Measurements from ENCODE around the gene TMEM151A.
"Not testable (repeated sequence)": the region's sequence is repeated elsewhere in the genome, so short reads cannot be mapped to it uniquely, and the experiment has no call there.

TMEM151A gene

DNA sequence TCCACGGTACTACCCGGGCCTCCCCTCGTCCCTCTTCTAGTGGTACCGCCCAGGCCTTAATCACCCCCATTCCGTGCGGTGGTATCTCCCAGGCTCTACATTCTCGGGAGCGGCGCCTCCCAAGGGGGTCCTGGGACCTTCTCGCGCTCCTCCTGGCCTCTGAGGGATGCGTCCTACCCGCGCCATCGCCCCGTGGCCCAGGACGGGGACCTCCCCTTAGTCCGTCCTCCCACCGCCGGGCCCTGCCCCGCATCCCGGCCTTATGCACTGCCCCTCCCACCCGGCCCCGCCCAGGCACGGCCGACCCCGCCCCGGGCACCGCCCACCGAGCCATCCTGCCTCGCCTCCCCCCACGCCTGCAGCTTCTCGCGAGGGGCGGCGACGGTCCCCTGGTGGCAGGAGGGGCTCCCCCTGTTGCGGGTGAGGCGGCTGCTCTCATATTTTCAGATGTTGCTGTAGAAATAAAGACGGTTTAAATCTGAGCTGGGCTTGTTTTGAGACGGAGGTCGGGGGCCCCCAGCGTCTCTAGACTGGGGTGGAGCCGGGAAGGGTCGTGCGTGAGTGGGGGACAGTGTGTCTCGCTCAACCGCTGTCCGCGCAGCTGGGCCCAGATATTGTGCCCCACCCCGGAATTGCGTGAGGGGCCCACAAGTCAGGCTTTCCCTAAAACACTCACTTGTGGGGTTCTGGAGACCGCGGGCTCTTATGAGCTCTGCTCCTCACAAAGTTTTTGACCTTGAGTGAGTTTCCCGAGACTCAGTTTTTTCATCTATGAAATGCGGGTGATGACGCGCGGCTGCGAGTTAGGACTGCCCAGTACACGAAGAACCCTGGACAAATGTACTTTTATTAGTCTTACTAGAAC, 24.1 kb upstream of the TMEM151A start:
- peak; percentile 92 for DNase-seq

- DNase-seq = peak; percentile 100
Measured at GRCh38 chr11:66268244-66268951, 23.3 kb upstream of the TMEM151A start, which contains the start of gene RAB1B. Gene RAB1B (plus strand): TSS chr11:66268639. CDS start chr11:66268680, 41 bp downstream.

GRCh38 chr11:66268952-66269905, 22.5 kb upstream of the TMEM151A start:
- peak; percentile 33 for DNase-seq

DNA sequence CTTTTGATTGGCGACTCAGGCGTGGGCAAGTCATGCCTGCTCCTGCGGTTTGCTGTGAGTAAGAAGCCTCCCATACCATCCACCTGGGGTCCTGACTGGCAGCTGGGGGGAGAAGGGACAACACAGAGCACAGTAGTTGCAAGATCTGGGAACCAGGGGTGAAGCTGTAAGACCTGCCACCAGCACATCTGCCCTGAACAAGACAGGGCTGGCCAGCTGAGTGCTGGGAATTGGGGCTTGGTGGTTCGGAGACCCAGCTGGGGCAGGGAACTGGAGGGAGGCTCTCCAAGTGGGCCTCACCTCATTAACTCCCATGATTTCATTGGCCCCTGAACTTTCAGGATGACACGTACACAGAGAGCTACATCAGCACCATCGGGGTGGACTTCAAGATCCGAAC, 19.9 kb upstream of the TMEM151A start:
- no peak for DNase-seq

GRCh38 chr11:66272596-66272995, 19.1 kb upstream of the TMEM151A start:
- no peak for DNase-seq

DNA sequence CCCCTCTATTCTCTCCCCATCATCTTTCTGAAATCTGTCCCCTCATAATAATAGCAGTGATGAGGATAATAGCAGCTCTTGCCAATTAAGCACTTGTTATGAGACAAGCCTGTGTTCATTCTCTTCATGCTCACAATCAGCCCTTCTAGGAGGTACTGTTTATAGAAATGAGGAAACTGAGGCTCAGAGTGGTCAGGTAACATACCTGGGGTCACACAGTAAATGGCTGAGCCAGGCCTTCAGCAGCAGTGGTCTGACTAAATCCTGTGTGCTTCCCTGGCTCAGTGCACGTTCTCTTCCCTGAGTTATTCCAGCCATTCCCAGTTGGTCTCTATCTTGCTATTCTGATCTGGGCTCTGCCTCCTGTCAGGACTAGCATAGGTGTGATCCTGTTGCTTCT, 17.5 kb upstream of the TMEM151A start:
- DNase-seq = no peak

DNA sequence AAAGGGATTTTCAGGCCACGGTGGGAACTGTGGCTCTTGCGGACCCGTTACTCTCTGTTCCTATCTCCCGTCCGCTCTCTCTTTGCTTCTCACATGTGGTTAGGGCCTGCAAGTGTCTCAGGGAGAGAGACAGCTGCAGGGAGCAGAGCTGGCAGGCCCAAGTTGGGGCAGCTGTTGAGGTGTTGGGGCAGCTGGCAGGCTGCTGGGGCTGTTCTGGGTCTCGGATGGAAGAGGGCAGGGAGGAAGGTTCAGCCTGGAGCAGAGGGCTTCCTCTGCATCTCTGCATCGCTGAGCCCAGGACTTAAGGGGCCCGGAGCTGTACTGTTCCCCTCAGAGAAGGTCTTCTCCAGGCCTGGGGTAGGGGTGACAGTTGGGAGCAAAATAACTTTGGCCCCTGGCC, 16.3 kb upstream of the TMEM151A start:
- no peak for DNase-seq

- DNase-seq = no peak
Measured at GRCh38 chr11:66275984-66276612, 15.6 kb upstream of the TMEM151A start.

GRCh38 chr11:66276619-66277018, 15.1 kb upstream of the TMEM151A start:
- not testable (repeated sequence) for DNase-seq

DNA sequence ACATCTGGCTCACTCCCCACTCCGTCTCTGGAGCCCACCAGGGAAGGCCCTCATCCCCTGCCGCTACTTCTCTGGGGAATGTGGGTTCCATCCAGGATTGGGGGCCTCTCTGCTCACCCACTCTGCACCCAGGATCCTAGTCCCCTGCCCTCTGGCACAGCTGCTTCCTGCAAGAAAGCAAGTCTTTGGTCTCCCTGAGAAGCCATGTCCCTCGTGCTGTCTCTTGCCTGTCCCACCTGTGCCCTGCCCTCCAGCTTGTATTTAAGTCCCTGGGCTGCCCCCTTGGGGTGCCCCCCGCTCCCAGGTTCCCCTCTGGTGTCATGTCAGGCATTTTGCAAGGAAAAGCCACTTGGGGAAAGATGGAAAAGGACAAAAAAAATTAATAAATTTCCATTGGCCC, 14.6 kb upstream of the TMEM151A start:
- not testable (repeated sequence) for DNase-seq

GRCh38 chr11:66277471-66278362, 14.0 kb upstream of the TMEM151A start, which contains the start of gene CNIH2:
Gene CNIH2 (plus strand): TSS chr11:66278175. CDS start chr11:66278457, 282 bp downstream.
- peak; percentile 51 for DNase-seq

DNA sequence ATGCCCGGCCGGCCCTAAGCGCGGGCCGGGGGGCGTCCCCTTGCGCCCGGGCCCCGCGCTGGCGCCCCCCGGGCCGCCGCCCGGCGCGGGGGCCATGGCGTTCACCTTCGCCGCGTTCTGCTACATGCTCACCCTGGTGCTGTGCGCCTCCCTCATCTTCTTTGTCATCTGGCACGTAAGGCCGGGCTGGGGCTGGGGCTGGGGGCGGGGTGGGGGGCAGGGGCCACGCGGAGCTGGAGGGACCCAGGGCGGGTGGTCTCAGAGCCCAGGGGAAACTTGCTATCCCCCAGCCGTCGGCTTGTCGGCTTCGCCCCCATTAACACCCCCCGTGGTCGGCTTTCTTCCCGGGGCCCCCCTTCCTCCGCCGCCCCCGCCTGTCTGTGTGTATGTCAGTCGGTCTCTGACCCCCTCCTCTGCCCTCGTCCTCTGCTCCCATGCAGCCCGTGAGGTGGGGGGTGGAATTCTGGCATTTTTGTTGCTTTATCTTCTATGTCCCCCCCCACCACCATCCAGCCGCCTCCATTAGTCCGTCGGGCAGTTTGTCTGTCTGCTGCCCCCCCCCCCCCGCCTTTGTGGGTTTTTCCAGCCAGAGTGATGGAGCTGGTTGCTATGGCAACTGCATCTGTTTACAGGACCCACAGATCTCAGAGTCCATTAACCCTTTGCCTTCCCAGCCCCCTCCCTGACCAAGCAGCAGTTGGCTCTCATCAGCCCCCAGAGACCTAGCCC, 13.2 kb upstream of the TMEM151A start:
- DNase-seq = no peak

DNA sequence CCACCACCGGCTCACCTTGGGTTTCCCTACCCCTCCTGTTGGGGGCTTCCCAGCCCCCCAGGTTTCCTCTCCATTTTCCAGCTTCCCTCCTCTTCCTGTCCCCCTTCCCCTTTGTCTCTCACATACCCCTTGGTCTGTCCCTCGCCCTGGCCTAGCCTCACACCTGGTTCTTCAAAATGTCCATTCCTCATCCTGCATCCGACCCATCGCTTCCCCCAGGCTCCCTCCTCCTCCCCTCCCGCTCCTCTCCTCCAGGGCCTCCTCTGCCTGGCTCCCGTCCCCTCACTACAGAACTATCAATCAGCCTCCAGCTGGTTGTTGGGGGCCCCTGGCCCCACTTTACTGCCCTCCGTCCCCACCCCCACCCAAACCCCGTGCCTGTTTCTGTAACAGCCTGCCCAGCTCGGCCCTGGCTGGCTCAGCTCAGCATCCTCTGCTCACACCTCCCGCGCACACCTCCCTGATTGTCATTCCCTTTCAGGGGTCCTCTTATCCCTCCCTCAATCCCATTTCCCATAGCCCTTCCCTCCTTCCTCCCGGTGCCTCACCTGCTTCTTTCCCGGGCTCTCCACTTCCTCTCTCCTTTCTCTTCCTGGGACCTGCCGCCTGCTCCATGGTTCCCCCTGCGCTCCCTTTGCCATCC, 12.5 kb upstream of the TMEM151A start:
- no peak for DNase-seq

DNA sequence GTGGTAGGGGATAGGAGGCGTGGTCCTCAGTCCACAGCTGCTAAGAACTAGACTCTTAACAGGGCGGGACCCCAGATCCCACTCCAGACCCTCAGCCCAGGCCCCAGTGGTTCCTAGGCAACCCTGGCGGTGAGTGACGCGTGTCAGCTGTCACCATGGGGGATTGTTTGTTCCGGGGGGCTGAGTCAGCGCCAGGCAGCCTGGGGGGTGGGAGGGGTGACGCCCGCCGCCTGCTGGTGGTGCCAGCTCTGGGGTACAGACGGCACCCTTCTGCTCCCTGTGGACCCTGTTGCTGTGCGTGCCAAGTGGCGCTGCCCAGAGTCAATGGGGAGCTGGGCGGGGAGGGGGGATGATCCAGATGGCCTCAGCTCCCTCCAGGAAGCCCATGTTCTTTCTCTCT, 11.3 kb upstream of the TMEM151A start:
- no peak for DNase-seq

DNA sequence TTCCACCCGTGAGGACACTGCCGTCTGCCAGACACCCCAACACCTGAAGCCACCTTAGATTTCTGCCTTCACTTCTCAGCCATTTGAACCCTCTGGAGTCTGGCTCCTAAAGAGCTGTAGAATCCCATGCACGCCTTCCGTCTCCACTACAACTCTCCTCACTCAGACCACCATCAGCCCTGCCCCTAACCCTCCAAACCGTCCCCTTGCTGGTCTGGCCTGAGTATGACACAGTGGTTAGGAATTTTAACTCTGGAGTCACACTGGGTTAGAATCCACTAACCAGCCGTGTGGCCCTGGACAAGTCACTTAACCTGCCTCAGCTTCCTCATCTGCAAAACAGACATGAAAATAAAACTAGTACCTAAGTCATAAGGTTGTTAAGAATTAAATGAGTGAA, 10.7 kb upstream of the TMEM151A start:
- DNase-seq = no peak

DNA sequence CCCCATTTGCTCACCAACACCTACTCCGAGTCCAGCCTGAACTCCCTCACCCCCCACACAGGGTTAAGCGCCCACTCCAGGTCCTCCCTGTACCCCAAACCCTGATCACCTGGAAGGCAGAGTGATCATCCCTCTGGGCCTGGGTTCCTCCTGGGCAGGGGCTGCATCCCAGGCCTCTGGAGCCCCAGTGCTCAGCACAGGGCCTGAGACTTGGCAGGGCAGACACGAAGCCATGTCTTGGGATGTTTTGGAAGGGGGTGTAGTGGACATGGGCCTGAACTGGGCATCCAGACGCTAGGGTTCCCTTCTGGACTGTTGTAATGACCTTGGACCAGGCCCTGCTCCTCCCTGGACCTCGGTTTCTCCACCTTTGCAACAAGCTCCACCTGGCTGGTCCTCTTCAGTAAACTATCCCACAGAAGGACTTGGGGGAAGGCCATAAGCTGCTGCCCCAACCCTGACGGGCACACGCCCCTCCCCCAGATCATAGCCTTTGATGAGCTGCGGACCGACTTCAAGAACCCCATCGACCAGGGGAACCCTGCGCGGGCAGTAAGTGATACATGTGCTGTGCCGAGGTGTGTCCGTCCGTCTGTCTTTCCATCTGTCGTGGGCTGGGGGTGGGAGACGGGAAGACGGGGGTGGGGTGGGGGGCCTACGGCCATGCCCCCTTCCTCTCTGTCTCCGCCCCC, 9.8 kb upstream of the TMEM151A start:
- no peak for DNase-seq

DNA sequence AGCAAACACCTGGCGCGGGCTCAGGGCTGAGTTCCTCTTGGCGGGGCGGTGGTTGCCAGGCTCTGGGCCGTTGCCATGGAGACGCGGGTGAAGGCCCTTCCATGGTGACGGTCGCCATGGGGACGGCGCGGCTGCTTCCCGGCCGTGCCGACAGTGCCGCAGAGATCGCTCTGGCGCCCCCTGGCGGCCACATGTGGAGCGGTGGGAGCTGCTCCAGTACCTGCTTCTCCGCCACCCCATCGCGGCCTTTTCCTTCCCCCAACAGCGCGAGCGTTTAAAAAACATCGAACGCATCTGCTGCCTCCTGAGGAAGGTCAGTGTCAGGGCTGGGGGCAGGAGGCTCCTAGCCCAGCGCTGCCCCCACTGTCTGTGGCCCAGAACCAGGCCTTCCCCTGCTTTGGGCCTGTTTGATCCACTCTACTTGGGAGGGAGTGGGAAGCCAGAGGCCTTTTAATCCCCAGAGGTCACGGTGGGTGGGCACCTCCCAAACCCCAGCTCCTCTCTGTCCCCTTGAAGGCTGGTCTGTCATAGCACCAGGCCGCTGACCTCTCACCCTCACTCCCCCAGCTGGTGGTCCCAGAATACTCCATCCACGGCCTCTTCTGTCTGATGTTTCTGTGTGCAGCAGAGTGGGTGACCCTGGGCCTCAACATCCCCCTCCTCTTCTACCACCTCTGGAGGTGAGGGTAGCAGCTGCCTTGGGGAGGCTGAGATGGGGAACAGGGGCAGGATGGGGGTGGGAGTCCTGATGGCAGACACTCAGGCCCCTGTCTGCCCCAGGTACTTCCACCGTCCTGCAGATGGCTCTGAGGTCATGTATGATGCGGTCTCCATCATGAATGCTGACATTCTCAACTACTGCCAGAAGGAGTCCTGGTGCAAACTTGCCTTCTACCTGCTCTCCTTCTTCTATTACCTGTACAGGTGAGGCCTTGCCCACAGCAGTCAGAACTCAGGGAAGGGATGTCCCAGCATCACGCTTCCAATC, 8.9 kb upstream of the TMEM151A start:
- DNase-seq = peak; percentile 99
